Tibial nerve (tissue), 4 donors: ENCODE measurements around the gene MDFIC2.

ENCODE experiments used
- CTCF ChIP-seq, 5 experiments: fragments of 200-600 bp in 3 of 5; fragments of 450-650 bp in 2 of 5; sonication (generic) in 3 of 5; IDR thresholded peaks; one replicate each; pipeline ENCODE4 v1.5.1; 2016 to 2019; ENCODE audit warnings: antibody characterized with exemption in 5 of 5, mild to moderate bottlenecking in 3 of 5, moderate library complexity in 2 of 5
- EP300 ChIP-seq, 2 donors: sonication (generic); formaldehyde crosslinking; IDR thresholded peaks; one replicate each; pipeline ENCODE4 v1.6.1; 2017; ENCODE audit warnings: antibody characterized with exemption in 2 of 2, mild to moderate bottlenecking in 1 of 2
- POLR2A ChIP-seq, 2 donors: fragments of 450-650 bp; IDR thresholded peaks; one replicate each; pipeline ENCODE4 v1.6.1; 2017; ENCODE audit warnings: antibody characterized with exemption in 2 of 2, mild to moderate bottlenecking in 2 of 2, moderate library complexity in 2 of 2

GRCh38 chr3:70201975-70202374 is 110.5 kb downstream of the MDFIC2 start:
- TF ChIP-seq POLR2A (IDR thresholded peaks at IDR 0.05) (no peak), EP300 (IDR thresholded peaks at IDR 0.05) (no peak), CTCF (IDR thresholded peaks at IDR 0.05) (no peak)
